Measurements from ENCODE around the gene PDK3. TPM values are rescaled to one million over a fixed set of nuclear protein-coding genes. Genes with fewer than 3 reads are reported as not detected.

The PDK3 gene
- total and polyA plus RNA-seq, 7 experiments from 2014 or later = 17.4 to 44.1 (median 28.7) TPM

- H3K4me1 Mint-ChIP-seq = peaks cover 0 to 14% (median 9%) of the 10 kb centered on the region in 7 donors
- H3K27me3 Mint-ChIP-seq = no peaks in the 10 kb centered on the region
- Histone ChIP-seq H3K27ac (ENCODE audit: low read depth, low read length) (no peak overlapping the region), H3K4me1 (ENCODE audit: control insufficient read depth in 2 of 2, insufficient read depth in 2 of 2, low read length in 2 of 2) (no peaks in the 10 kb centered on the region), H3K4me3 (ENCODE audit: low read length) (no peak overlapping the region), H3K36me3 (ENCODE audit: control insufficient read depth in 2 of 3, insufficient read depth in 3 of 3, low read length in 3 of 3) (no peaks in the 10 kb centered on the region), H3K9me3 (ENCODE audit: control insufficient read depth in 2 of 3, low read length in 3 of 3) (no peaks in the 10 kb centered on the region), H3K27me3 (ENCODE audit: control insufficient read depth in 2 of 2, insufficient read depth in 2 of 2, low read length in 2 of 2) (no peaks in the 10 kb centered on the region)
- DNase-seq (no peak), ATAC-seq (no peak)
- ChIA-PET CTCF (no interaction called here), POLR2A (interaction anchor here (0.5 to 1.7 kb wide), 2 partner anchors 67 to 268 kb away, joined by 4 to 5 read pairs; no protein-coding TSS in a partner anchor)
- intact Hi-C loops (cut with micrococcal nuclease) = no loop called here
- peaks cover 0 to 3% (median 0%) of the 10 kb centered on the region in 11 donors for H3K9me3 Mint-ChIP-seq
- H3K4me3 Mint-ChIP-seq = no peak overlapping the region
- peak overlapping the region in 4 of 9 donors; percentile 9 to 54 (median 30) for H3K27ac Mint-ChIP-seq
- no peaks in the 10 kb centered on the region for H3K36me3 Mint-ChIP-seq
Observed at GRCh38 chrX:24426921-24427746, 38.0 kb upstream of the PDK3 start.

DNA sequence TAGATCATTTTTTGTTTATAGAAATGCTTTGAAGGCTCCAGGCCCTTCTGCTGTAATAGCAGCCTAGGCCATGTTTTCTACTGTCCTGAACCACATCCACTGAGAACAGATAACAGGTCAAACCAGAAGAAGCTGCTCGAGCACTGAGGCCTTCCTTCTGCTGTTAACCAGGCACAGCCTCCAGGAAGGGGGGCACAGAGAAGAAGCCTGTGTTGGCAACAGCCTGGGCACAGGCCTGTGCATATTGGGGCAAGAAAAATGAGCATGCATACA lies 37.4 kb upstream of the PDK3 start:
- Mint-ChIP-seq H3K4me1 (peaks cover 0 to 14% (median 9%) of the 10 kb centered on the region in 7 donors), H3K4me3 (no peak overlapping the region), H3K27me3 (no peaks in the 10 kb centered on the region), H3K36me3 (no peaks in the 10 kb centered on the region), H3K27ac (peak overlapping the region in 3 of 9 donors; percentile 1 to 54 (median 9)), H3K9me3 (peaks cover 0 to 3% (median 0%) of the 10 kb centered on the region in 11 donors)
- DNase-seq (no peak), ATAC-seq (no peak)
- CTCF ChIA-PET = no interaction called here
- Histone ChIP-seq H3K36me3 (ENCODE audit: control insufficient read depth in 2 of 3, insufficient read depth in 3 of 3, low read length in 3 of 3) (no peaks in the 10 kb centered on the region), H3K4me1 (ENCODE audit: control insufficient read depth in 2 of 2, insufficient read depth in 2 of 2, low read length in 2 of 2) (no peaks in the 10 kb centered on the region), H3K27ac (ENCODE audit: low read depth, low read length) (no peak overlapping the region), H3K27me3 (ENCODE audit: control insufficient read depth in 2 of 2, insufficient read depth in 2 of 2, low read length in 2 of 2) (no peaks in the 10 kb centered on the region), H3K9me3 (ENCODE audit: control insufficient read depth in 2 of 3, low read length in 3 of 3) (no peaks in the 10 kb centered on the region), H3K4me3 (ENCODE audit: low read length) (no peak overlapping the region)
- POLR2A ChIA-PET = interaction anchor here (1.7 kb wide), 1 partner anchor 66 kb away, joined by 5 read pairs; no protein-coding TSS in a partner anchor
- intact Hi-C loops (cut with micrococcal nuclease) = no loop called here

- Mint-ChIP-seq H3K9me3 (peaks cover 0 to 3% (median 0%) of the 10 kb centered on the region in 11 donors), H3K27me3 (no peaks in the 10 kb centered on the region), H3K27ac (no peak overlapping the region), H3K4me1 (peaks cover 0 to 14% (median 9%) of the 10 kb centered on the region in 7 donors), H3K36me3 (no peaks in the 10 kb centered on the region), H3K4me3 (no peak overlapping the region)
- Histone ChIP-seq H3K4me1 (ENCODE audit: control insufficient read depth in 2 of 2, insufficient read depth in 2 of 2, low read length in 2 of 2) (no peaks in the 10 kb centered on the region), H3K27ac (ENCODE audit: low read depth, low read length) (no peak overlapping the region), H3K36me3 (ENCODE audit: control insufficient read depth in 2 of 3, insufficient read depth in 3 of 3, low read length in 3 of 3) (no peaks in the 10 kb centered on the region), H3K4me3 (ENCODE audit: low read length) (no peak overlapping the region), H3K27me3 (ENCODE audit: control insufficient read depth in 2 of 2, insufficient read depth in 2 of 2, low read length in 2 of 2) (no peaks in the 10 kb centered on the region), H3K9me3 (ENCODE audit: control insufficient read depth in 2 of 3, low read length in 3 of 3) (no peaks in the 10 kb centered on the region)
- POLR2A ChIA-PET = no interaction called here
- intact Hi-C loops (cut with micrococcal nuclease) = no loop called here
- no peak for ATAC-seq
- DNase-seq = no peak
- CTCF ChIA-PET = no interaction called here
Observed at GRCh38 chrX:24428516-24428915, 36.6 kb upstream of the PDK3 start.

GRCh38 chrX:24435060-24435459 lies 30.0 kb upstream of the PDK3 start:
- H3K9me3 Mint-ChIP-seq = peaks cover 0 to 5% (median 0%) of the 10 kb centered on the region in 11 donors
- no peak overlapping the region for H3K27ac ChIP-seq (ENCODE audit: low read depth, low read length)
- no peaks in the 10 kb centered on the region for H3K36me3 Mint-ChIP-seq
- H3K9me3 ChIP-seq (ENCODE audit: control insufficient read depth in 2 of 3, low read length in 3 of 3) = no peaks in the 10 kb centered on the region
- H3K27ac Mint-ChIP-seq = no peak overlapping the region
- H3K4me1 Mint-ChIP-seq = peaks cover 0 to 12% (median 7%) of the 10 kb centered on the region in 7 donors
- POLR2A ChIA-PET = no interaction called here
- intact Hi-C loops (cut with micrococcal nuclease) = no loop called here
- ATAC-seq (no peak), DNase-seq (no peak)
- CTCF ChIA-PET = no interaction called here
- no peaks in the 10 kb centered on the region for H3K4me1 ChIP-seq (ENCODE audit: control insufficient read depth in 2 of 2, insufficient read depth in 2 of 2, low read length in 2 of 2)
- H3K4me3 Mint-ChIP-seq = no peak overlapping the region
- no peaks in the 10 kb centered on the region for H3K27me3 Mint-ChIP-seq
- no peaks in the 10 kb centered on the region for H3K27me3 ChIP-seq (ENCODE audit: control insufficient read depth in 2 of 2, insufficient read depth in 2 of 2, low read length in 2 of 2)
- H3K4me3 ChIP-seq (ENCODE audit: low read length) = no peak overlapping the region
- H3K36me3 ChIP-seq (ENCODE audit: control insufficient read depth in 2 of 3, insufficient read depth in 3 of 3, low read length in 3 of 3) = no peaks in the 10 kb centered on the region

DNA sequence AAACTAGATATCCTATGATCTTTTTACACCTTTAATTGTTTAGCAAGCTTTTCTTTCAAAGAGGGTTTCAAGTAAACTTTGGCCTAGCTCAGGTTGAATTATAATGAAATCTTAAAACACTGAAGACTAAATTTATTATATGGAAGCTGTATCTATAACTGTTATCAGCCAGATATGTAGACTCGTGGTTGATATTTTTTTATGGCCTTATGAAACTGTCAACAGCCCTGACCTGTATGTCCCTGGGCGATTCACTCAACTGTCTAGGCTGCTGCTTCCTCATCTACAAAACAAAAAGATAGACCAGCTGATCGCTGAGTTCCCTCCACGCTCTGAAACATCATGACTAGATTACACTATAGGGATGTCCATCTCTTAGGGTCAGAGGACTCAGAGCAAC lies 21.2 kb upstream of the PDK3 start:
- peaks cover 0 to 4% (median 0%) of the 10 kb centered on the region in 11 donors for H3K9me3 Mint-ChIP-seq
- Histone ChIP-seq H3K4me3 (ENCODE audit: low read length) (no peak overlapping the region), H3K36me3 (ENCODE audit: control insufficient read depth in 2 of 3, insufficient read depth in 3 of 3, low read length in 3 of 3) (no peaks in the 10 kb centered on the region), H3K9me3 (ENCODE audit: control insufficient read depth in 2 of 3, low read length in 3 of 3) (no peaks in the 10 kb centered on the region), H3K27me3 (ENCODE audit: control insufficient read depth in 2 of 2, insufficient read depth in 2 of 2, low read length in 2 of 2) (no peaks in the 10 kb centered on the region), H3K4me1 (ENCODE audit: control insufficient read depth in 2 of 2, insufficient read depth in 2 of 2, low read length in 2 of 2) (no peaks in the 10 kb centered on the region), H3K27ac (ENCODE audit: low read depth, low read length) (no peak overlapping the region)
- no peaks in the 10 kb centered on the region for H3K4me1 Mint-ChIP-seq
- H3K27me3 Mint-ChIP-seq = no peaks in the 10 kb centered on the region
- H3K4me3 Mint-ChIP-seq = no peak overlapping the region
- H3K27ac Mint-ChIP-seq = no peak overlapping the region
- DNase-seq (no peak), ATAC-seq (no peak)
- no peaks in the 10 kb centered on the region for H3K36me3 Mint-ChIP-seq
- POLR2A ChIA-PET = no interaction called here
- CTCF ChIA-PET = no interaction called here
- intact Hi-C loops (cut with micrococcal nuclease) = no loop called here

DNA sequence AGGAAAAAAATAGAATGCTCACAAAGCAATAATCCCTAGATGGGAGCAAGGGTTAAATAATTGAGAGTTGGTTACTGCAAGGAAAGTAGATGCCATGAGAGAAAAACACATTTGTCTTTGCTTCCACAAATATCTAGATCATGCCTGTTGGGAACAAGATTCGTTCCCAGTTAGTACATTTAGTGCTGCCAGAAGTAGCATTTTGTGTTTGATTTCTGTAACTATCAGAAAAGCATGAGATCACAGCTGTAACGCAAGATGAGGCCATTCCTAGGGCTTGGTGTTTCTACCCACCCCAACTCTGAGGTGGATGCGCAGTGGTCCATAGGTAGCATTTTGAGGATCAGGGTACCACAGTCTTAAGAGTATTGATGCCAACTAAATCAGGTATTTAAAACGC lies 20.4 kb upstream of the PDK3 start:
- Mint-ChIP-seq H3K9me3 (peaks cover 0 to 4% (median 0%) of the 10 kb centered on the region in 11 donors), H3K4me3 (no peak overlapping the region), H3K27me3 (no peaks in the 10 kb centered on the region), H3K4me1 (no peaks in the 10 kb centered on the region), H3K36me3 (no peaks in the 10 kb centered on the region), H3K27ac (no peak overlapping the region)
- ATAC-seq (no peak), DNase-seq (no peak)
- no peaks in the 10 kb centered on the region for H3K4me1 ChIP-seq (ENCODE audit: control insufficient read depth in 2 of 2, insufficient read depth in 2 of 2, low read length in 2 of 2)
- H3K4me3 ChIP-seq (ENCODE audit: low read length) = no peak overlapping the region
- no peaks in the 10 kb centered on the region for H3K36me3 ChIP-seq (ENCODE audit: control insufficient read depth in 2 of 3, insufficient read depth in 3 of 3, low read length in 3 of 3)
- H3K27ac ChIP-seq (ENCODE audit: low read depth, low read length) = no peak overlapping the region
- POLR2A ChIA-PET = no interaction called here
- no peaks in the 10 kb centered on the region for H3K9me3 ChIP-seq (ENCODE audit: control insufficient read depth in 2 of 3, low read length in 3 of 3)
- CTCF ChIA-PET = no interaction called here
- no peaks in the 10 kb centered on the region for H3K27me3 ChIP-seq (ENCODE audit: control insufficient read depth in 2 of 2, insufficient read depth in 2 of 2, low read length in 2 of 2)
- intact Hi-C loops (cut with micrococcal nuclease) = no loop called here

- Mint-ChIP-seq H3K27ac (peak overlapping the region in 1 of 9 donors; percentile 33), H3K4me3 (no peak overlapping the region), H3K4me1 (no peaks in the 10 kb centered on the region), H3K36me3 (peaks cover 0 to 2% (median 0%) of the 10 kb centered on the region in 5 donors), H3K9me3 (peaks cover 0 to 5% (median 0%) of the 10 kb centered on the region in 11 donors), H3K27me3 (no peaks in the 10 kb centered on the region)
- Histone ChIP-seq H3K27me3 (ENCODE audit: control insufficient read depth in 2 of 2, insufficient read depth in 2 of 2, low read length in 2 of 2) (no peaks in the 10 kb centered on the region), H3K9me3 (ENCODE audit: control insufficient read depth in 2 of 3, low read length in 3 of 3) (no peaks in the 10 kb centered on the region), H3K4me3 (ENCODE audit: low read length) (no peak overlapping the region), H3K4me1 (ENCODE audit: control insufficient read depth in 2 of 2, insufficient read depth in 2 of 2, low read length in 2 of 2) (no peaks in the 10 kb centered on the region), H3K27ac (ENCODE audit: low read depth, low read length) (no peak overlapping the region), H3K36me3 (ENCODE audit: control insufficient read depth in 2 of 3, insufficient read depth in 3 of 3, low read length in 3 of 3) (no peaks in the 10 kb centered on the region)
- intact Hi-C loops (cut with micrococcal nuclease) = no loop called here
- ChIA-PET CTCF (interaction anchor here (0.7 kb wide), 1 partner anchor 52 kb away, joined by 4 read pairs; no protein-coding TSS in a partner anchor), POLR2A (no interaction called here)
- ATAC-seq (no peak), DNase-seq (no peak)
Observed at GRCh38 chrX:24448762-24449250, 16.3 kb upstream of the PDK3 start.

All from naive thymus-derived CD4-positive, alpha-beta T cell (primary cell).